Stimulated activated CD4-positive, alpha-beta T cell treated with anti-CD3 and anti-CD28 coated beads, Interleukin-12 subunit alpha, Interleukin-12 subunit beta, amount 100 ng/mL, for 48 hours (primary cell): ENCODE data around the gene MRPS14.
A peak's percentile ranks its signal among the peaks of the same experiment; 100 is the strongest.

Experiments used
- DNase-seq, 3 donors: peaks; one replicate each; pipeline ENCODE4 v3.0.0-alpha.2; 2020; ENCODE audit warnings: low read depth in 2 of 3, low spot score in 1 of 3

Gene MRPS14

GRCh38 chr1:174988539-174988938, 34.7 kb downstream of the MRPS14 start:
- no peak for DNase-seq

GRCh38 chr1:174984952-174985351, 38.3 kb downstream of the MRPS14 start:
- DNase-seq = no peak

GRCh38 chr1:174982971-174983689, 40.1 kb downstream of the MRPS14 start:
- peak in 1 of 3 donors; percentile 70 for DNase-seq

- DNase-seq = no peak
Observed at GRCh38 chr1:174976436-174977108, 46.7 kb downstream of the MRPS14 start.

GRCh38 chr1:174975764-174976163, 47.5 kb downstream of the MRPS14 start:
- DNase-seq = no peak

GRCh38 chr1:174974711-174975119, 48.5 kb downstream of the MRPS14 start:
- DNase-seq = no peak

GRCh38 chr1:174971902-174972301, 51.3 kb downstream of the MRPS14 start:
- DNase-seq = no peak

GRCh38 chr1:174971466-174971865, 51.8 kb downstream of the MRPS14 start:
- no peak for DNase-seq

GRCh38 chr1:174969977-174970376, 53.2 kb downstream of the MRPS14 start:
- DNase-seq = no peak

GRCh38 chr1:174968750-174969244, 54.4 kb downstream of the MRPS14 start:
- no peak for DNase-seq

- no peak for DNase-seq
Observed at GRCh38 chr1:174967845-174968705, 55.1 kb downstream of the MRPS14 start.

- DNase-seq = no peak
Observed at GRCh38 chr1:174966008-174966572, 57.1 kb downstream of the MRPS14 start.

- no peak for DNase-seq
Observed at GRCh38 chr1:174965362-174966007, 57.7 kb downstream of the MRPS14 start.

GRCh38 chr1:174964972-174965361, 58.3 kb downstream of the MRPS14 start:
- no peak for DNase-seq

GRCh38 chr1:174964261-174964971, 58.8 kb downstream of the MRPS14 start:
- peak in 1 of 3 donors; percentile 37 for DNase-seq

- DNase-seq = no peak
Observed at GRCh38 chr1:174963529-174964125, 59.6 kb downstream of the MRPS14 start.
